Measurements from ENCODE around the gene NECAB3.

The NECAB3 gene

GRCh38 chr20:33696448-33696847, 22.2 kb upstream of the NECAB3 start:
- no peak for DNase-seq

- DNase-seq = no peak
Measured at GRCh38 chr20:33694639-33695012, 20.4 kb upstream of the NECAB3 start.

- no peak for DNase-seq
Measured at GRCh38 chr20:33693741-33694638, 19.8 kb upstream of the NECAB3 start.

- no peak for DNase-seq
Measured at GRCh38 chr20:33693289-33693688, 19.1 kb upstream of the NECAB3 start.

GRCh38 chr20:33689973-33690372, 15.7 kb upstream of the NECAB3 start:
- DNase-seq = peak; percentile 34

- no peak for DNase-seq
Measured at GRCh38 chr20:33689493-33689892, 15.3 kb upstream of the NECAB3 start.

GRCh38 chr20:33688938-33689424, 14.8 kb upstream of the NECAB3 start:
- no peak for DNase-seq

GRCh38 chr20:33687993-33688937, 14.0 kb upstream of the NECAB3 start:
- DNase-seq = no peak

GRCh38 chr20:33687370-33687915, 13.2 kb upstream of the NECAB3 start:
- DNase-seq = no peak

- no peak for DNase-seq
Measured at GRCh38 chr20:33686984-33687366, 12.7 kb upstream of the NECAB3 start.

GRCh38 chr20:33686100-33686983, 12.1 kb upstream of the NECAB3 start, which contains the start of gene E2F1:
Gene E2F1 (minus strand): TSS chr20:33686385. CDS start chr20:33686264, 121 bp downstream.
- peak; percentile 95 for DNase-seq

- peak; percentile 66 for DNase-seq
Measured at GRCh38 chr20:33685328-33686099, 11.3 kb upstream of the NECAB3 start.

GRCh38 chr20:33684533-33685327, 10.5 kb upstream of the NECAB3 start:
- no peak for DNase-seq

GRCh38 chr20:33681728-33682353, 7.6 kb upstream of the NECAB3 start:
- no peak for DNase-seq

GRCh38 chr20:33681288-33681687, 7.1 kb upstream of the NECAB3 start:
- no peak for DNase-seq

GRCh38 chr20:33680686-33681085, 6.5 kb upstream of the NECAB3 start:
- no peak for DNase-seq

- DNase-seq = peak; percentile 20
Measured at GRCh38 chr20:33679758-33680485, 5.7 kb upstream of the NECAB3 start.

GRCh38 chr20:33677991-33678702, 3.9 kb upstream of the NECAB3 start:
- DNase-seq = no peak

All from stimulated activated CD4-positive, alpha-beta T cell treated with anti-CD3 and anti-CD28 coated beads, Interleukin-4, amount 100 ng/mL, for 1 hour (primary cell).